ENCODE results near the gene MAPK6.

DNA sequence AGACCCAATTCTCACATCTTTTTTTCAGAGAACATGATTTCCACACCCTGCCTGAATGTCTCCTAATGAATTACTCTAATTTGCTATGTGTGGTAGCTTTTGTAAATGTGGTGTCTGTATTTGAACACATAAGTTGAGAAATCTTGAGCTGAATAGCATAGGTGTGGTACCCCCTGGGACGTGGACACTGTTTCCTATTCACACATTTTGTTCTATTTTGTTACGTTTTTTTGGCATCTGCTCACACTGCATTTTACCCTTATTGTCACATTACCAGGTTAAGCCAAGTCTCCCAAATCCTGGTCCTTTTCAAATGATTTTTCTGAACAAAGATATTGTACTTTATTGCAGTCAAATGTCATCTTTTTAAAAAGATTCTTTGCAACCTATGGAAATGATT lies 6.8 kb upstream of the MAPK6 start:
- TF ChIP-seq, protein P1, sequence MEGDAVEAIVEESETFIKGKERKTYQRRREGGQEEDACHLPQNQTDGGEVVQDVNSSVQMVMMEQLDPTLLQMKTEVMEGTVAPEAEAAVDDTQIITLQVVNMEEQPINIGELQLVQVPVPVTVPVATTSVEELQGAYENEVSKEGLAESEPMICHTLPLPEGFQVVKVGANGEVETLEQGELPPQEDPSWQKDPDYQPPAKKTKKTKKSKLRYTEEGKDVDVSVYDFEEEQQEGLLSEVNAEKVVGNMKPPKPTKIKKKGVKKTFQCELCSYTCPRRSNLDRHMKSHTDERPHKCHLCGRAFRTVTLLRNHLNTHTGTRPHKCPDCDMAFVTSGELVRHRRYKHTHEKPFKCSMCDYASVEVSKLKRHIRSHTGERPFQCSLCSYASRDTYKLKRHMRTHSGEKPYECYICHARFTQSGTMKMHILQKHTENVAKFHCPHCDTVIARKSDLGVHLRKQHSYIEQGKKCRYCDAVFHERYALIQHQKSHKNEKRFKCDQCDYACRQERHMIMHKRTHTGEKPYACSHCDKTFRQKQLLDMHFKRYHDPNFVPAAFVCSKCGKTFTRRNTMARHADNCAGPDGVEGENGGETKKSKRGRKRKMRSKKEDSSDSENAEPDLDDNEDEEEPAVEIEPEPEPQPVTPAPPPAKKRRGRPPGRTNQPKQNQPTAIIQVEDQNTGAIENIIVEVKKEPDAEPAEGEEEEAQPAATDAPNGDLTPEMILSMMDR (IDR thresholded peaks at IDR 0.05) = no peak
- TF ChIP-seq EP300 (IDR thresholded peaks at IDR 0.05) (no peak), POLR2AphosphoS5 (IDR thresholded peaks at IDR 0.05) (no peak), POLR2A (IDR thresholded peaks at IDR 0.05) (no peak)
